GM21528 (cell line): ENCODE measurements around the gene NR4A2.
A peak's percentile ranks its signal among the peaks of the same experiment; 100 is the strongest.
"Not testable (repeated sequence)": the region's sequence is repeated elsewhere in the genome, so short reads cannot be mapped to it uniquely, and the experiment has no call there.

Experiments
- ATAC-seq: cut with Tn5 transposase; IDR thresholded peaks from one replicate; pipeline ENCODE4 v1.9.1; 2021; ENCODE audit warnings: mild to moderate bottlenecking, moderate library complexity; ENCODE audit not compliant: unreplicated experiment, low FRiP score

NR4A2 gene

DNA sequence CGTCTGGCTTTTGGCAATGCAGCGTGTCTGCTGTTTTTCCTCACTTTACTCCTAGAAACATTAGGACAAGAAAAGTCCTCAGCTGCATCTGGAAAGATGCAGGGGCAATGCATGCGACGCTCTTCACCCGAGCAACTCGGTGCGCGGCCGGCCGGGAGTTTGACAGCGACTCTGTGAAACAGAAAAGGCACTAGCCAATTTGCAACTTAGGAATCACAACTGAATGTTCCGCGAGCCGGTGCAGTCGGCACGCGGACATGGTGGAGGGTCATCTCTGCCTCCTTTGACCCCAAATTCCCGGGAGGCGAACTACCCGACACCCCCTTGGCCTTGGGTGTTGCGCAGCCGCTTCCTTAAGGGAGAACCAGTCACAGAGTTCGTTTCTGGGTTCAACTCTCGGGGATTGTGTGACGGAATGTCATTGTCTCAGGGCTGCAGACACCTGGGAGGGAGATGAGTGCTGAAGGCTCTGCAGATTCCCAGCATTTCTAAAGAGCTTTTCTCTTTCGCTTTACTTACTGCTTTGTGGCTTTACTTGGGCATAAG, 9.8 kb downstream of the NR4A2 start:
- peak; percentile 22 for ATAC-seq

DNA sequence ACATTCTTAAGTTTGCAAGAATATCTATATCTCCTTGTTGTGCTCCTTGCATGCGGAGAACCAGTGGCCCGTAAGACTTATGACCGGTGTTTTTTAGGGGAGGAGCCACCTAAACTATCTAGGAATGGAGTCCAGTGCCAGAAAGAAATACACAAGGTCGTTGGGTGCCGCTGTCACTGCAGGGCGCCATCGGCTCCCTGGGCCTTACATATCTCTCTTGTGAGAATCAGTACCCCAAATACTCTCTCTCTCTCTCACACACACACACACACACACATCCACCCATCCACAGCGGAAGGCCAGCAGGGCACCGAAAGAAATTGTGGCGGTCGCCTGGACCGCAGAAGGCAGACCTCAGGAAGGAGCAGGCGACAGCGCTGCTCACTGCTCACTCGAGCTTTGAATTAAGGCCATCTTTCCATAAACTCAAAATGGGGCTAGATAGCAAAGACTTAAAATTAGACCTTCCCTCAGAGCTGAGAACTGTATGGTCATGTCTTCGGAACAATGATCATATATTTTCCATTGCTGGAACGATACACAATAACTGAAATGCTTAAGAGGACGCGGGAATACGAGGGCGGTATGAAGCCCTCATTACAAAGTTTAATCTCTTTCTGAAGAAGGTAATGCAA, 10.4 kb downstream of the NR4A2 start:
- peak; percentile 80 for ATAC-seq

DNA sequence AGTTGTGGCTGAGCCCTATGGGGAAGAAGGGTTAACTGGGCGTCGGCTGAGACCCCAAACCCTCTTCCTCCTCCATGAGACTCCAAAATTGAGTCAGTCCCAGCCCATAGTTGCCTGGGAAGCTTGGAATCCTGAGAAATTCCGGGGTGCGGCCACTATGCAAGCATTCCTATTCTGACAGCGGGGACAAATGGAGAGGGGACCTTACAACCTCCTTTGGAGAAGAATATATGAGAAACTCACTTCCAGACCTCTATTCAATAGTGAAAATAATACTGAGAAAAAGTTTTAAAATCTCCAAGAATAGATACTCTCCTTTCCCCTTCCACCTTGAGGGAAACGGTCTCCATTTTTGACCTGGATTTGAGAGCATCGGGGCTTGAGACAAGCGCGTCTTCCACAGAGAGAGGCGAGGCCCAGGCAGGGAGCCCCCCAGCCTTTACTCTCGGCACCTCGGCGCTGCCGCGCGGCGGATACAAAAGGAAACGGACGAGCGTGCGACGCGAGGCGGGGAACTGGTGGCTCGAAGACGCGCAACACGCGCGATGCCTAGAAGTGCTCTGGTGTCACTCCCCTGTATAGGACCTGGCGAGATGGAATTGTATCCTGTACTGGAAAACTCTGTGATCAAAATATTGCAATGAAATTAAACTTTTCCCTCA, 11.1 kb downstream of the NR4A2 start:
- ATAC-seq: no peak

DNA sequence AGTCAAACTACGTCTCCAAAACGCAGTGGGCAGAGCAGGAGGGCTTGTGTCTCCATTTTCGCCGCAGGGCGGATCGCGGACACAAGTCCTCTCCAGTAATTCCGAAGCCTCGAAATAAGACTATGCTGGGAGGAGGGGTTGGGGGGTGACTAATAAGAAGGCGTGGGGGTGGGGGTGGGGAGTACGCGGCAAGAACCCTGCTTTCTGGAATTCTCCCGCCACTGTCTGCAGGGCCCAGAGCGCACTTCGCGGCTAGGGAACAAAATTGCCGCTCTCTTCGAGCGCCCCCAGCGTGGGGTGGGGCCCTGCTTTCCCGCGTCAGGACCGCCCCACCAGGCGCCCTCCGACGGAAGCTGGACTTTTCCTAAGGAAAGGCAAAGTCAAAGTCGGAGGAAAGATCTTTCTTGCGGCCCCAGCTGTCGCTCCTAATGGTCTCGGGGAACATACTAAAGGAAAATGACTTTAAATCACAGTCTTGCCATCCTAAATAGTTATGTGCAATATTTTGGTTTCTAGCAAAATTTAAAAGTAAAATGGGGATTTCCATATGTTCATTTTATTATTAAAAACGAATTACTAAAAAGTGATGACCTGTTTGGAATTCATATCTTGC, 11.9 kb downstream of the NR4A2 start:
- ATAC-seq: no peak

DNA sequence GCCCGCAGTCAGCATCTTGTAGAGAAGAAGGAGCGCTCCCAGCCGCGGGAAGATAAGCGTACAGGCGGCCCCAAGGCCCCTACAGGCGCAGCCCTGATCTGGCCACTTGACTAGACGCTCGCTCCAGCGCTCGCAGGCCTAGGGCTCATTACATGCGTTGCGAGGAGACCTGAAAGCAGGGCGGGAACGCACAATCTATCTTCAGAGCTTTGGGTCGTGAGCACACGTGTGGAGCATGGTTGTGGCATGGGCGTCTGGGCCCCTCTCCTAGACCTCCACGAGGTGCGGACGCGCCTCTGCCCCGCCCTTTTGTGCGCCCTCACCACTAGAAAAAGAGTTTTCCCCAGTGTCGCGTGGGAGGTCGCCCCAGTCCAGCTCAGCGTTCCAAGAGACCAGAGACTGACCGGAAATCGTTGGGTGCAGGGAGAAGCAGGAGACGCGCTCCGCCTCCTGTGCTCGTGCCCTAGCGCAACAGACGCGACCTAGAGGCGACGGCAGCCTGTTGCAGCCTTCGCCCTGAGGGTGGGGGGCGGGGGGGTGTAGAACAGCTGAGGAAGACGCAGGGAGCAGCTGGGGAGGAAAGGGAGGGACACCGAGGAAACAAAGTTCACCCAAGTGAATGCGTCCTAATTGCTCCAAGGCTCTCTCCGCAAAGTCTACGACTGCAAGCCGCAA, 12.6 kb downstream of the NR4A2 start:
- no peak for ATAC-seq

DNA sequence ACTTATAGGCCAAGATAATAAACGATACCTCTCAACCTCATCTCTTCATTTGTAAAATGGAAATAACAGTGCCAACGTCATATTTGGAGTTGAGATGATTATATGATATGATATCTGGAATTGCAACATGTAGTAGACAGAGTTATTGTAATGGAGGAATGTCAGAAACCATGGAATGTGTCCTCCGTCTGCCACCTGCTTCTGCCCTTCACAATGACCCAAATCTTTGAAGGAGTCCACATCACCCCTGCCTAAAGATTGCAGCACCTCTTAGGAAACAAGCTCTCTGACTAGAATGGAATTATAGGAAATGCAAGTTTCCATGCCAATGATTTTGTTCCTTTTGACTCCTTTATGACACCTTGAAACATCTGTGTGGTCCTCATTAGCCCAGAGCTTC, 14.9 kb downstream of the NR4A2 start:
- no peak for ATAC-seq

DNA sequence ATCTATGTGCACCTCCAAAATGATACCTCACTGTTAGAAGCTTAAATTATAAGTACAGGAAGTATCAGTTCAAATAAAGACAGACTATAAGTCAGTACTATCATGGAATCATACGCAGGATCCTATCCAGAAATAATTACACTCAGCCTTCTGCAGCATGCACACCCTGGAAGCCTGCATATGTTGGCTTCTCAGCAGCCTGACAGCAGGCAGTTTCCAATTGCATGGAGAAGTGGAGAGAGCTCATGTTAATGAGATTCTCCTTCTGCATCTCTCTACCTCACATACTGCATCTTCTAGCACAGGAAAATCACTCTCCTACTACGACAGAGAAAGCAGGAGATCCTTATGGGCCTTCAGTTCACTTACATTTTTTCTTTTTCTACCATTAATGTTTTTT, 20.5 kb downstream of the NR4A2 start:
- ATAC-seq: no peak

DNA sequence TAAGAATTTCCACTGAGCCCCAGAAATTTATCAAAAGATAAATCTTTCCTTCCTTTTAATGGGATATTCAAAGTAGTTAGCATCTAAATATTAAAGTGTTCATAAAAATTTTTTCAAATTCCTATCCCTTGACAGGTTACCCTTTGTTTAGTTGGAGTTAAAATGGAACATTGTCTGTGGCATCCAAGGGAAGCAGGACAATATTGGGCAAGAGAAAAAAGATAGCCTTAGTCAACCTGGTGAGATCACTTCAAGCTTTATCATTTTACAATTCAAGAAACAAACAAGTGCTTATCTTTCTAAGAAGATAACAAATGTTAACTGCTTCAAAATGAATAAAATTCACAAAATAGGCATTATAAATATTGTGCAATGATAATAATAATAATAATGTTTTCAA, 21.7 kb downstream of the NR4A2 start:
- ATAC-seq: no peak

DNA sequence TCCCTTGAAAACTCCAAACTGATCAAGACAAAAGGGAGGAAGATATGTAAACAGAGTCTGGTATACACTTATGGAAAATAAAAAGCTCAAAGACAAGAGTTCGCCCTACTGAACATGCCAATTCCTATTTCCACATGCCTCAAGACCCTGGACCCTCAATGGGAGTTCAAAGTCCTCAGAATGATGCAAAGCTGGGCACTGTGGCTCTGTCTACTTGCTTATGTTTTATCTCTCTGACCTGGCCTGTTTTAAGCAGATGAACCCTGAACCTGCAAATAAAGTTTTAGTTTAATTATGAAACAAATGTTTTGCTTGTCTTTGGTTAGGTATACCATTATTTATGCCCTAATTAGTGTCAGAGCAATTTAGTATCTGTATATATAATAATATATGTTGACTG, 22.6 kb downstream of the NR4A2 start:
- no peak for ATAC-seq

DNA sequence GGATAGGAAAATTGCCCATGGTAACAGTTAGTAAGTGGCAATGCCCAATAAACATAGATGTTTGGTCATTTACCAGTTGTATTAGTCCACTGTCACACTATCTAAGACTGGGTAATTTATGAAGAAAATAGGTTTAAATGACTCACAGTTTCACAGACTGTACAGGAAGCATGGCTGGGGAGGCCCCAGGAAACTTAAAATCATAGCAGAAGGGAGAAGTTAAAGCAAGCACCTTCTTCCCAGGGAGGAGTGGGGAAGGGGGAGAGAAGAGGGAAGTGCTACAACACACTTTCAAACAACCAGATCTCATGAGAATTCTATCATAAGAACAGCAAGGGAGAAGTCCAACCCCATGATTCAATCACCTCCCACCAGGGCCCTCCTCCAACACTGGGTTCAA, 23.4 kb downstream of the NR4A2 start:
- ATAC-seq: no peak

DNA sequence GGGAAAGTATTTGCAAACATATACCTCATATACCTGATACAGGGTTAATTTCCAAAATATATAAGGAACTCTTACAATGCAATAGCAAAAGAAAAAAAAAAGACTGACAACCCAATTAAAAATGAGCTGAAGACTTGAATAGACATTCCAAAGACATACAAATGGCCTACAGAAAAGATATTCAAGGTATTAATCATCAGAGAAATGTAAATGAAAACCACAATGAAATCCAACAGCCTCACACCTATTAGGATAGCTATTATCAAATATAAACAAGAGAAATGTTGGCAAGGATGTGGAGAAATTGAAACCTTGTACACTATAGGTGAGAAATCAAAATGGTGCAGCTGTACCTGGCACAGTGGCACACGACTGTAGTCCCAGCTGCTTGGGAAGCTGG, 25.7 kb downstream of the NR4A2 start:
- no peak for ATAC-seq

DNA sequence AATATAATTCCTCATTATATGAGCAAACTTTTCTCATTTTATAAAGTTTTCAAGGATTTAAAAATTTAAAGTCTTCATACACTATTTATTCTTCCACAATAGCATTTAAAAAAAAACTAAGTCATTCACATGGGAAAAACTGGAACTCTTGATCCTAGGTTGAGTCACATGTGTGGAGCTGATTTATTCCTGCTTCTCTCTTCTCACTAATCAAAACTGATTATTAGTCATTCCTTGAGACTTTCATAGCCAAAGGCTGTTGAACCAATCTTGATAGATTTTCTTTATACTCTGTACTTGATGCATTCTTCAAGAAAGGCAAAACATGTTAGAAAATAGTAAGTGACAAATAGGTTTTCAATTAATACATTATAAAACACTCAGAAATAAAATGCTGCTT, 27.4 kb downstream of the NR4A2 start:
- ATAC-seq: no peak

DNA sequence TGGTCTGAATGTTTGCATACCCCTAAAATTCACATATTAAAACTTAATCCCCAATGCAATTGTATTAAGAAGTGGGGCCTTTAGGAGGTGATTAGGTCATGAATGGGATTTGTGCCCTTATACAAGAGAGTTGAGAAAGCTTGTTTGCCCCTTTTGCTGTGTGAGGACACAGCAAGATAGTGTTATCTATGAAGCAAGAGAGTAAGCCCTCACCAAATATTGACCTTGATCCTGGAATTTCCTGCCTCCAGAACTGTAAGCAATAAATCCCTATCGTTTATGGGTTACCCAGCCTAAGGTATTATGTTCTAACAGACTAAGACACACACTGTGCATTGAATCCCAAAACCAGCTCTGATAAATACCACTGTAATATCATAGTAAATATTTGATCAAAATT, 32.2 kb downstream of the NR4A2 start:
- no peak for ATAC-seq

DNA sequence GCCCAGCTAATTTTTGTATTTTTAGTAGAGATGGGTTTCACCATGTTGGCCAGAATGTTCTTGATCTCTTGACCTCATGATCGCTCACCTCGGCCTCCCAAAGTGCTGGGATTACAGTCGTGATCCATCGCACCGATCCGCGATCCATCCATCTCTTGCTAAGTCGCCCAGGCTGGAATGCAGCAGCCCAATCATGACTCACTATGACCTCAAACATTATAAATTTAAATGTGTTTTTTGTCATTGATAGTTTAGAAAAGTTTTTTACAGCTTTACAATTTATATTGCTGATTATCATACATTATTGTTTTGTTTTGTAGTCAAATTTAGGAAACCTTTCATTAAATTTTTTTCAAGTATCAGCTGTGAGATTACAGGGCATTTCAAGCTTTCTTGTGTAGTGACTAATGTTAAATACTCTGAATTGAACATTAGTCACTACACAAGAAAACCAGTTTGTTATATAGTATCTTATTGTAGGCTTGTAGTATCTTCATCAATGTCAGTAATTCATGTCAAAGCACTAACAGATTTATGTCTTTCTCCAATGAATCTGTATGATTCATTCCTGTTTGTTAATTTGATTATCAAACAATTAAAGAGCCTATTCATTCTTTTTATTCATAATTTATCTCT, 37.5 kb downstream of the NR4A2 start:
- ATAC-seq: no peak

DNA sequence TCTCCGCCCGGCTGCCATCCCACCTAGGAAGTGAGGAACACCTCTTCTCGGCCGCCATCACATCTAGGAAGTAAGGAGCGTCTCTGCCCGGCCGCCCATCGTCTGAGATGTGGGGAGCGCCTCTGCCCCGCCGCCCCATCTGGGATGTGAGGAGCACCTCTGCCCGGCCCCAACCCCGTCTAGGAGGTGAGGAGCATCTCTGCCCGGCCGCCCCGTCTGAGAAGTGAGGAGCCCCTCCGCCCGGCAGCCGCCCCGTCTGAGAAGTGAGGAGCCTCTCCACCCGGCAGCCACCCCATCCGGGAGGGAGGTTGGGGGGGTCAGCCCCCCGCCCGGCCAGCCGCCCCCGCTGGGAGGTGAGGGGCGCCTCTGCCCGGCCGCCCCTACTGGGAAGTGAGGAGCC, 39.1 kb downstream of the NR4A2 start:
- ATAC-seq: not testable (repeated sequence)

DNA sequence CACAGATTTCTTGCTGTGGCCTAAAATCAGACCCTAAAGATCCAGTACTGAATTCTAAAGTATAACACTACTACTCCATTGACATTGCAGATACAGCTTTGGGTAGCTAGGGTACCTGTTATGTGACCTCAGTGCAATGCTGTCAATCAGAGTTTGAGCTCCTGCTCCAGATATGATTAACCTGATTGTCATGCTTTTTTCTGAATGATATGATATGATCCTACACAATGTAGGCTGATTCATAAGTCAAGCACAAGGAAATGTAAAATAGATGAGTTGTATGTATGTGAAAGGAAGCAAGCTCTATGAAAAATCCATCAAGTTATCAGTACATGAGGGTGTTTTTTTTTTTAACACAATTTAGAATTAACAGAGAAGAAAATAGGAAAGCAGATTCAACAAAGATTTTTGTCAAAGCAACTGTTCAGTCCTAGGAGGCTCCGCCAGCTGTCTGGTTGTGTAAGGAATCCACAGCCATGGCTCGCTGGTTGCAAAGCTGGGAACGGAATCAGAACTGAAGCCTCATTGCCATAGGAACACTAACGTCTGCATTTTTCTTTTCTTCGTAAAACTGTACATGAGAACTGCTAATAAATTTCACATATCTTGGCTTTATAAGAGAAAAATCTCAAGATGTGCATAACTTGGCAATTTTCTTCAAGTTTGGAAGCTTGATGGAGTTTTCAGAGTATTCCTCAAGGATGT, 52.9 kb downstream of the NR4A2 start:
- ATAC-seq: no peak
